B cell (primary cell): ENCODE measurements around the gene FTO.

Experiments used
- CTCF ChIP-seq: fragments of 200-600 bp; IDR thresholded peaks from one replicate; pipeline ENCODE4 v1.8.0; 2022; ENCODE audit warnings: antibody characterized with exemption, mild to moderate bottlenecking
- EZH2 ChIP-seq: IDR thresholded peaks from 2 replicates; pipeline ENCODE4 v1.6.1; 2012; ENCODE audit warnings: borderline replicate concordance, low read depth, mild to moderate bottlenecking, moderate library complexity, low read length; ENCODE audit not compliant: insufficient read depth, poor library complexity, severe bottlenecking

- no peak for TF ChIP-seq CTCF
- TF ChIP-seq EZH2: no peak
These were observed 369.4 kb downstream of the FTO start for GRCh38 chr16:54073356-54073755.
